Activated T-helper 2 cell treated with anti-CD3 and anti-CD28 coated beads, Interferon-gamma antibody, Interleukin-2, Interleukin-4, amounts not matched to agents 10 μg/mL and 5 μg/mL and 100 μg/mL, durations not matched to agents 14 hours and 24 hours and 36 hours (primary cell): Measurements from ENCODE around the gene POU2F3. TPM values are rescaled to one million over a fixed set of nuclear protein-coding genes. Genes with fewer than 3 reads are reported as not detected.
A peak's percentile ranks its signal among the peaks of the same experiment; 100 is the strongest.
"Not testable (repeated sequence)": the region's sequence is repeated elsewhere in the genome, so short reads cannot be mapped to it uniquely, and the experiment has no call there.

Experiments
- DNase-seq: peaks from one replicate; pipeline ENCODE4 v3.0.0; 2021; ENCODE audit warnings: low spot score
- H3K27ac Mint-ChIP-seq: one replicate; pipeline ENCODE4 v1.8.0; 2021; ENCODE audit warnings: mixed read lengths
- H3K27me3 Mint-ChIP-seq: one replicate; pipeline ENCODE4 v1.8.0; 2021; ENCODE audit warnings: low read depth, mixed read lengths
- H3K36me3 Mint-ChIP-seq: one replicate; pipeline ENCODE4 v1.8.0; 2021; ENCODE audit warnings: low read depth, mixed read lengths
- H3K4me1 Mint-ChIP-seq: one replicate; pipeline ENCODE4 v1.8.0; 2021; ENCODE audit warnings: low read depth, mixed read lengths
- H3K4me3 Mint-ChIP-seq: one replicate; pipeline ENCODE4 v1.8.0; 2021; ENCODE audit warnings: low read depth, mild to moderate bottlenecking, moderate library complexity, mixed read lengths
- H3K9me3 Mint-ChIP-seq: one replicate; pipeline ENCODE4 v1.8.0; 2021; ENCODE audit warnings: mixed read lengths
- intact Hi-C: fragments of 100-400 bp; cut with micrococcal nuclease; formaldehyde crosslinking; loops from one replicate; pipeline ENCODE4 v1.15.1; 2023
- total RNA-seq: library from RNA; stranded (reverse); gene quantifications from 2 replicates; pipeline ENCODE4 v1.2.3, GENCODE V29; 2022

POU2F3 gene
- total RNA-seq, 1 donor from 2014 or later, result not detected

DNA sequence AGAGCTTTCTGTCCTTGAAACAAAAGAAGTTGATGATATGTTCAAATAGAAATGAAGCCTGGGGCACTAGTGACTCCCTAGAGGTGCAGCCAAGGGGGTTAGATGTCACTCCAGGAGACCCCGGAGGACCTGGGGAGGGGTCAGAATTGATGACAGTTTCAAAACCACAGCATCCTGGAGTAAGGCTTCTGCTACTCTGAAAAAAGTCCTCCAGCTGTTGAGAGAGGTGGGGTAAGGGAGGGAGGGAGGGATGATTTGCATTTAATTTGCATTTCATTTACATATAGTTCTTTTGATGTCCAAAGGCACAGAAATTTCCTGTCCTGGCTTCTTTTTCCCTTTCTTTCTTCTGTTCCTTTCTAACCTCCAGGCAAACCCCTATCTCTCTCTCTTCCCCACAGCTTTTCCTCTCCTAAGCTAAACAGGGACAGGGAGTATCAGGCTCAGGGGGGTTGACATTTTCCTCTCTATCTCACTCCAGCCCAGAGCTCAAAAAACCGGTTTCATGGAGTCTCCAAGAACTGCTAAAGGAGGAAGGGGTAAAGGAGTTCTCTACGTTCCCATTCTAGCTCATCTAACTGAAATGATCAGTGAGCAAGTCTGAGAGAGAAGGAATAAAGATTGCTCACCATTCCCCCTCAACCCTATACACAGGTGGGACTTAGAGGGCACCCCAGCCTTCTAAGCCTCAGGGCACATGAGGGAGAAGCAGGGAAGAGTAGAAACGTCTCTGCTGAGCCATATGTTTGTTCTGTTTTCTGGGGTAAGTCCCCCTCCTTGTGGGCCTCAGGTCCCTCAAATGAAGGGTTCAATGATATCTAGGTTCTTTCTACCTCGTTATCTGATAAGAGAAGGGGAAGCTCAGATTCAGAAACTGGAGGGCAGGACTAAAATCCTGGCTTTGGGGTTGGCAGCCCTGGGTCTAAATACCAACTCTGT is 3.5 kb upstream of the POU2F3 start:
- intact Hi-C loops, result no loop called here
- Mint-ChIP-seq H3K27me3 (peaks cover 55% of the 10 kb centered on the region), H3K4me1 (no peaks in the 10 kb centered on the region), H3K4me3 (no peak overlapping the region), H3K27ac (no peak overlapping the region), H3K9me3 (no peaks in the 10 kb centered on the region), H3K36me3 (no peaks in the 10 kb centered on the region)
- no peak for DNase-seq

GRCh38 chr11:120238968-120239620 is 846 bp upstream of the POU2F3 start:
- Mint-ChIP-seq H3K27ac (no peak overlapping the region), H3K36me3 (no peaks in the 10 kb centered on the region), H3K9me3 (no peaks in the 10 kb centered on the region), H3K4me3 (no peak overlapping the region), H3K4me1 (no peaks in the 10 kb centered on the region), H3K27me3 (peaks cover 78% of the 10 kb centered on the region)
- intact Hi-C loops, result no loop called here
- DNase-seq, result no peak

GRCh38 chr11:120240866-120241265 is 926 bp downstream of the POU2F3 start:
- no peaks in the 10 kb centered on the region for H3K36me3 Mint-ChIP-seq
- no peak overlapping the region for H3K4me3 Mint-ChIP-seq
- peaks cover 13% of the 10 kb centered on the region for H3K4me1 Mint-ChIP-seq
- H3K9me3 Mint-ChIP-seq, result no peaks in the 10 kb centered on the region
- H3K27me3 Mint-ChIP-seq, result peaks cover 79% of the 10 kb centered on the region
- intact Hi-C loops, result no loop called here
- DNase-seq, result no peak
- H3K27ac Mint-ChIP-seq, result no peak overlapping the region

- peaks cover 79% of the 10 kb centered on the region for H3K27me3 Mint-ChIP-seq
- H3K4me1 Mint-ChIP-seq, result peaks cover 13% of the 10 kb centered on the region
These were observed 1.3 kb downstream of the POU2F3 start for GRCh38 chr11:120241277-120241676.

GRCh38 chr11:120243221-120243620 is 3.3 kb downstream of the POU2F3 start:
- H3K27ac Mint-ChIP-seq, result no peak overlapping the region
- no peak overlapping the region for H3K4me3 Mint-ChIP-seq
- H3K27me3 Mint-ChIP-seq, result peaks cover 80% of the 10 kb centered on the region
- H3K9me3 Mint-ChIP-seq, result no peaks in the 10 kb centered on the region
- intact Hi-C loops, result no loop called here
- H3K36me3 Mint-ChIP-seq, result no peaks in the 10 kb centered on the region
- no peak for DNase-seq
- H3K4me1 Mint-ChIP-seq, result peaks cover 26% of the 10 kb centered on the region

More at GRCh38 chr11:120241277-120241676, 1.3 kb downstream of the POU2F3 start:
- no peak for DNase-seq
- Mint-ChIP-seq H3K36me3 (no peaks in the 10 kb centered on the region), H3K4me3 (no peak overlapping the region), H3K9me3 (no peaks in the 10 kb centered on the region), H3K27ac (no peak overlapping the region)
- intact Hi-C loops, result no loop called here

GRCh38 chr11:120244476-120245365 is 4.8 kb downstream of the POU2F3 start:
- H3K4me1 Mint-ChIP-seq, result peaks cover 39% of the 10 kb centered on the region

DNA sequence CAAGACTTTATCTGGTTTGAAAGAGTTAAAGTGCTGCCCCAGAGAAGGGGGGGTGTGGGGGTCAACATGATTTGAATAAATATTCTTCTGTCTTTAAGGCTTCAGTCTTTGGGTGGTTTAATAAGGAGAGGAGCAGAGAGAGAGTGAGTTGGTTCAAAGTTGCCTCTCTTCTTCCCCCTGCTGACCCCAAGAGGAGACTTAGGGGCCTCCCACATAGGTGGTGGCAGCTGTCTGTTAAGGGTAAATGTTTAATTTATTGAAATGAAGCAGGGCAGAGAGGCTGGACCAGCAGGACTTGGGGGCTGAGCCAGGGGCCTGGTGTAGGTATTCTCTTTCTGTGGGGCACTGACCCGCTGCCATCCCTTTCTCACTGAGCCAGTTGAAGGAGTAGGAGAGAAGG is 5.5 kb downstream of the POU2F3 start:
- H3K27ac Mint-ChIP-seq, result no peak overlapping the region
- intact Hi-C loops, result no loop called here
- peaks cover 44% of the 10 kb centered on the region for H3K4me1 Mint-ChIP-seq
- no peak overlapping the region for H3K4me3 Mint-ChIP-seq
- H3K9me3 Mint-ChIP-seq, result no peaks in the 10 kb centered on the region
- no peak for DNase-seq
- peaks cover 73% of the 10 kb centered on the region for H3K27me3 Mint-ChIP-seq
- H3K36me3 Mint-ChIP-seq, result peaks cover 3% of the 10 kb centered on the region

More at GRCh38 chr11:120244476-120245365, 4.8 kb downstream of the POU2F3 start:
- H3K9me3 Mint-ChIP-seq, result no peaks in the 10 kb centered on the region
- no peak for DNase-seq
- peaks cover 68% of the 10 kb centered on the region for H3K27me3 Mint-ChIP-seq
- H3K4me3 Mint-ChIP-seq, result no peak overlapping the region
- intact Hi-C loops, result no loop called here
- no peak overlapping the region for H3K27ac Mint-ChIP-seq
- H3K36me3 Mint-ChIP-seq, result no peaks in the 10 kb centered on the region

GRCh38 chr11:120248551-120249278 is 8.8 kb downstream of the POU2F3 start:
- H3K36me3 Mint-ChIP-seq, result peaks cover 3% of the 10 kb centered on the region
- no peaks in the 10 kb centered on the region for H3K9me3 Mint-ChIP-seq
- DNase-seq, result no peak
- peaks cover 44% of the 10 kb centered on the region for H3K4me1 Mint-ChIP-seq
- peaks cover 63% of the 10 kb centered on the region for H3K27me3 Mint-ChIP-seq
- intact Hi-C loops, result no loop called here
- H3K4me3 Mint-ChIP-seq, result no peak overlapping the region
- H3K27ac Mint-ChIP-seq, result peak overlapping the region; percentile 40

DNA sequence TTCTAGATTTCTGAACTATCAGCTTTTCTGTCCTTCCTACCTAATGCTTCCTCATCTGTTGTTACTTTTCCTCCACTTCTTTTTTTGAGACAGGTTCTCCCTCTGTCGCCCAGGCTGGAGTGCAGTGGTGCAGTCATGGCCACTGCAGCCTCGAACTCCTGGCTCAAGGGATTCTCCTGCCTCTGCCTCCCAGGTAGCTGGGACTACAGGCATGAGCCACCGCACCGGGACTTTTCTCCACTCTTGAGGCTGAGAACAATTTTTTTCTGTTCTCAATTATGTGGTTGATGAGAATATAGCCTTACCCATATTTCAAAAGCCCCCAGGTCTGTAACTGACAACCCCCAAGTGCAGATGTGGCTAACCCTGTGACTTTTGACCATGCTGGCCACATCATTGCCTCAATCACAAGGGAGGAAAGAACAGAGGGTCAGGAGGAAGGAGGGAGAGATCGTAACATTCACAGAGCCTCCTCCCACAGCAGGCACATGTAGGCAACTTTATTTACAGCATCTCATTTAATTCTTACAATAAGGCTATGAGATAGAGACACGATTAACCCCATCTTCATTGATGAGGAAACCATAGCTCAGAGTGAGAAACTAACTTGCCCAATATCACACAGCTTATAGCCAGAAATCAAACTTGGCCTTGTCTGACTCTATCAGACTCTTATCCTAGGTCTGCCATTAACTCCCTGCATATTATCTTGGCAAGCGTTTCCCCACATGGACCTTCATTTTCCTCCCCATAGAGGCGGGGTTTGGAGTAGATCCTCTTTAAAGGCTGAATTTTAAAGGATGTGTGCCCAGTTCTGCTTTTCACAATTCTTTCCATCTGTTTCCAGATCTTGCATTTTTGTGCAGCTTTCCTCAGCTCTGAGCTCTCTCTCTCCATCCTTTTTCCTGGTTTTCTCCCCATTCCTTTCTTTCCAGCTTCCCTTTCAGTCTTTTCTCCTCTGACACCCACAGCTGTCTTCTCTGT is 9.6 kb downstream of the POU2F3 start:
- peaks cover 3% of the 10 kb centered on the region for H3K36me3 Mint-ChIP-seq
- intact Hi-C loops, result no loop called here
- no peaks in the 10 kb centered on the region for H3K9me3 Mint-ChIP-seq
- H3K4me3 Mint-ChIP-seq, result no peak overlapping the region
- no peak overlapping the region for H3K27ac Mint-ChIP-seq
- no peak for DNase-seq
- H3K4me1 Mint-ChIP-seq, result peaks cover 40% of the 10 kb centered on the region
- peaks cover 66% of the 10 kb centered on the region for H3K27me3 Mint-ChIP-seq

- H3K36me3 Mint-ChIP-seq, DNase-seq, H3K9me3 Mint-ChIP-seq, intact Hi-C loops, H3K27ac Mint-ChIP-seq, H3K4me3 Mint-ChIP-seq: not testable (repeated sequence)
- peaks cover 16% of the 10 kb centered on the region for H3K4me1 Mint-ChIP-seq
- H3K27me3 Mint-ChIP-seq, result peaks cover 68% of the 10 kb centered on the region
These were observed 13.4 kb downstream of the POU2F3 start for GRCh38 chr11:120253377-120253776.

GRCh38 chr11:120254788-120255518 is 15.0 kb downstream of the POU2F3 start:
- DNase-seq, result no peak
- H3K36me3 Mint-ChIP-seq, result peaks cover 3% of the 10 kb centered on the region
- no peak overlapping the region for H3K4me3 Mint-ChIP-seq
- H3K9me3 Mint-ChIP-seq, result no peaks in the 10 kb centered on the region
- H3K27ac Mint-ChIP-seq, result no peak overlapping the region
- H3K4me1 Mint-ChIP-seq, result peaks cover 3% of the 10 kb centered on the region
- H3K27me3 Mint-ChIP-seq, result peaks cover 73% of the 10 kb centered on the region
- intact Hi-C loops, result no loop called here
